Neuronal stem cell (in vitro differentiated cells): ENCODE data around the gene TXNDC11.

Experiments used
- DNase-seq: peaks from one replicate; pipeline ENCODE4 v3.0.0-alpha.2; 2013; ENCODE audit warnings: low spot score
- H2AFZ ChIP-seq: one replicate; pipeline ENCODE4 v1.6.1; 2013; ENCODE audit warnings: mild to moderate bottlenecking, low read length, inconsistent platforms
- H2AK5ac ChIP-seq: 2 replicates; pipeline ENCODE4 v1.6.1; 2013; ENCODE audit warnings: low read depth, mild to moderate bottlenecking, inconsistent platforms, low read length, moderate library complexity, mixed read lengths
- H2BK120ac ChIP-seq: 2 replicates; pipeline ENCODE4 v1.6.1; 2013; ENCODE audit warnings: low read depth, mild to moderate bottlenecking, inconsistent platforms, low read length, moderate library complexity, mixed read lengths
- H2BK12ac ChIP-seq: one replicate; pipeline ENCODE4 v1.6.1; 2013; ENCODE audit warnings: low read length, inconsistent platforms
- H2BK15ac ChIP-seq: 2 replicates; pipeline ENCODE4 v1.6.1; 2013; ENCODE audit warnings: mild to moderate bottlenecking, low read length, inconsistent platforms, mixed read lengths
- H2BK5ac ChIP-seq: one replicate; pipeline ENCODE4 v1.6.1; 2013; ENCODE audit warnings: inconsistent platforms, mild to moderate bottlenecking, low read length, moderate library complexity
- H3K14ac ChIP-seq: one replicate; pipeline ENCODE4 v1.6.1; 2013; ENCODE audit warnings: low read length, inconsistent platforms
- H3K18ac ChIP-seq: 2 replicates; pipeline ENCODE4 v1.6.1; 2013; ENCODE audit warnings: low read length, inconsistent platforms
- H3K23ac ChIP-seq: 2 replicates; pipeline ENCODE4 v1.6.1; 2013; ENCODE audit warnings: low read depth, mild to moderate bottlenecking, mixed read lengths, low read length, inconsistent platforms; ENCODE audit not compliant: poor library complexity
- H3K27ac ChIP-seq: replicated peaks from 3 replicates; pipeline ENCODE4 v1.5.1; 2013; ENCODE audit warnings: low read length, inconsistent platforms
- H3K27me3 ChIP-seq, 3 experiments: 2 replicates each; pipeline ENCODE4 v1.6.1; 2013; ENCODE audit warnings: low read length in 3 of 3, mild to moderate bottlenecking in 2 of 3, inconsistent platforms in 1 of 3, low read depth in 1 of 3, mixed read lengths in 1 of 3, moderate library complexity in 1 of 3; ENCODE audit not compliant: control insufficient read depth in 3 of 3, insufficient read depth in 3 of 3
- H3K36me3 ChIP-seq, 2 donors: replicated peaks in 1 of 2; 2 replicates each; pipeline ENCODE4 v1.6.1; 2013; ENCODE audit warnings: low read length in 2 of 2; ENCODE audit not compliant: control insufficient read depth in 2 of 2, insufficient read depth in 2 of 2
- H3K4ac ChIP-seq: 2 replicates; pipeline ENCODE4 v1.6.1; 2013; ENCODE audit warnings: inconsistent platforms, mild to moderate bottlenecking, low read length, moderate library complexity
- H3K4me1 ChIP-seq, 2 donors: 1 replicate in 1 of 2; 2 replicates in 1 of 2; pipeline ENCODE4 v1.6.1; 2013; ENCODE audit warnings: low read length in 2 of 2, low read depth in 1 of 2; ENCODE audit not compliant: control insufficient read depth in 2 of 2, insufficient read depth in 1 of 2
- H3K4me2 ChIP-seq: one replicate; pipeline ENCODE4 v1.6.1; 2013; ENCODE audit warnings: mild to moderate bottlenecking, low read length, inconsistent platforms; ENCODE audit not compliant: insufficient read depth, poor library complexity, severe bottlenecking
- H3K4me3 ChIP-seq, 2 donors: 2 replicates each; pipeline ENCODE4 v1.5.1; 2013; ENCODE audit warnings: low read length in 2 of 2, mild to moderate bottlenecking in 2 of 2, inconsistent platforms in 1 of 2, moderate library complexity in 1 of 2
- H3K79me1 ChIP-seq: one replicate; pipeline ENCODE4 v1.6.1; 2013; ENCODE audit warnings: low read depth, mild to moderate bottlenecking, inconsistent platforms, low read length, moderate library complexity
- H3K9ac ChIP-seq: one replicate; pipeline ENCODE4 v1.6.1; 2013; ENCODE audit warnings: mild to moderate bottlenecking, low read depth, low read length, inconsistent platforms; ENCODE audit not compliant: poor library complexity
- H3K9me3 ChIP-seq, 2 donors: replicated peaks in 1 of 2; 2 replicates each; pipeline versions ENCODE3 to v1.6.1; 2013; ENCODE audit warnings: low read length in 2 of 2, mild to moderate bottlenecking in 2 of 2, inconsistent platforms in 1 of 2, low read depth in 1 of 2, mixed read lengths in 1 of 2, moderate library complexity in 1 of 2; ENCODE audit not compliant: control insufficient read depth in 2 of 2, insufficient read depth in 1 of 2
- H4K8ac ChIP-seq: one replicate; pipeline ENCODE4 v1.6.1; 2013; ENCODE audit warnings: low read depth, mild to moderate bottlenecking, inconsistent platforms, low read length, moderate library complexity
- H4K91ac ChIP-seq: one replicate; pipeline ENCODE4 v1.6.1; 2013; ENCODE audit warnings: low read length, low read depth, mild to moderate bottlenecking, inconsistent platforms; ENCODE audit not compliant: poor library complexity
- WGBS, 2 donors: extraction: QIAGEN DNeasy Blood & Tissue Kit; methylation state at CpG; one replicate each; pipeline ENCODE4 v1.1.7; 2013; ENCODE audit warnings: missing lambda C conversion rate in 2 of 2, mixed read lengths in 1 of 2; ENCODE audit not compliant: insufficient read length in 2 of 2, insufficient replicate concordance in 1 of 2; ENCODE audit errors: extremely low coverage in 2 of 2; 5-methylcytosine and 5-hydroxymethylcytosine counted together

Gene TXNDC11

GRCh38 chr16:11734025-11734652, 8.5 kb downstream of the TXNDC11 start:
- Histone ChIP-seq H3K9ac (no peak overlapping the region), H2AK5ac (no peak overlapping the region), H3K4me2 (no peak overlapping the region), H3K4me1 (no peaks in the 10 kb centered on the region), H3K4ac (no peak overlapping the region), H3K4me3 (no peak overlapping the region), H2BK120ac (no peak overlapping the region), H3K18ac (no peak overlapping the region), H2BK15ac (no peak overlapping the region), H3K79me1 (peaks cover 3% of the 10 kb centered on the region), H4K91ac (no peak overlapping the region), H3K9me3 (peaks cover 0 to 3% of the 10 kb centered on the region in 2 donors), H3K27me3 (no peaks in the 10 kb centered on the region), H3K27ac (no peak overlapping the region), H2AFZ (no peak overlapping the region), H2BK12ac (no peak overlapping the region), H4K8ac (no peak overlapping the region), H3K23ac (no peak overlapping the region), H3K36me3 (peaks cover 10 to 93% of the 10 kb centered on the region in 2 donors), H3K14ac (no peak overlapping the region), H2BK5ac (no peak overlapping the region)
- DNase-seq: no peak
- WGBS, 2 donors: no CpG with 5 or more reads among the region's 3 CpGs

- no peak overlapping the region for H3K18ac ChIP-seq
- no peak overlapping the region for H2AK5ac ChIP-seq
- H4K91ac ChIP-seq: no peak overlapping the region
- no peak overlapping the region for H2BK15ac ChIP-seq
- H3K4me1 ChIP-seq: no peaks in the 10 kb centered on the region
- no peak overlapping the region for H3K23ac ChIP-seq
- no peaks in the 10 kb centered on the region for H3K27me3 ChIP-seq
- no peak overlapping the region for H2BK5ac ChIP-seq
- H3K79me1 ChIP-seq: no peaks in the 10 kb centered on the region
- H3K9me3 ChIP-seq: no peaks in the 10 kb centered on the region
- H3K9ac ChIP-seq: no peak overlapping the region
- H4K8ac ChIP-seq: no peak overlapping the region
- WGBS, 2 donors: no CpG with 5 or more reads among the region's 3 CpGs
- H2AFZ ChIP-seq: no peak overlapping the region
- H2BK120ac ChIP-seq: no peak overlapping the region
- H3K36me3 ChIP-seq: peaks cover 9 to 97% of the 10 kb centered on the region in 2 donors
- H2BK12ac ChIP-seq: no peak overlapping the region
- no peak for DNase-seq
- no peak overlapping the region for H3K14ac ChIP-seq
- no peak overlapping the region for H3K4me3 ChIP-seq
- H3K4ac ChIP-seq: no peak overlapping the region
- H3K27ac ChIP-seq: no peak overlapping the region
- H3K4me2 ChIP-seq: no peak overlapping the region
These were observed 11.4 kb downstream of the TXNDC11 start for GRCh38 chr16:11731222-11731621.

GRCh38 chr16:11729787-11730186, 12.9 kb downstream of the TXNDC11 start:
- no CpG with 5 or more reads among the region's 3 CpGs for WGBS, 2 donors
- H3K4me1 ChIP-seq: no peaks in the 10 kb centered on the region
- H3K36me3 ChIP-seq: peaks cover 4 to 96% of the 10 kb centered on the region in 2 donors

GRCh38 chr16:11727796-11728543, 14.7 kb downstream of the TXNDC11 start:
- H3K9me3 ChIP-seq: no peaks in the 10 kb centered on the region

More at GRCh38 chr16:11729787-11730186, 12.9 kb downstream of the TXNDC11 start:
- no peak overlapping the region for H2BK12ac ChIP-seq
- H2BK15ac ChIP-seq: no peak overlapping the region
- no peak overlapping the region for H3K14ac ChIP-seq
- no peak overlapping the region for H3K18ac ChIP-seq
- H2AK5ac ChIP-seq: no peak overlapping the region
- H2AFZ ChIP-seq: no peak overlapping the region
- H4K91ac ChIP-seq: no peak overlapping the region
- no peak for DNase-seq
- no peaks in the 10 kb centered on the region for H3K9me3 ChIP-seq
- H4K8ac ChIP-seq: no peak overlapping the region
- H2BK5ac ChIP-seq: no peak overlapping the region
- H3K9ac ChIP-seq: no peak overlapping the region
- H3K23ac ChIP-seq: no peak overlapping the region
- no peak overlapping the region for H3K4me2 ChIP-seq
- H2BK120ac ChIP-seq: no peak overlapping the region
- no peak overlapping the region for H3K27ac ChIP-seq
- H3K4me3 ChIP-seq: no peak overlapping the region
- H3K27me3 ChIP-seq: no peaks in the 10 kb centered on the region
- H3K79me1 ChIP-seq: no peaks in the 10 kb centered on the region
- no peak overlapping the region for H3K4ac ChIP-seq

More at GRCh38 chr16:11727796-11728543, 14.7 kb downstream of the TXNDC11 start:
- Histone ChIP-seq H2AFZ (no peak overlapping the region), H3K18ac (no peak overlapping the region), H2BK5ac (no peak overlapping the region), H2BK12ac (no peak overlapping the region), H3K27ac (no peak overlapping the region), H2BK15ac (no peak overlapping the region), H3K4ac (no peak overlapping the region), H3K36me3 (peaks cover 2 to 93% of the 10 kb centered on the region in 2 donors), H2AK5ac (no peak overlapping the region), H2BK120ac (no peak overlapping the region), H3K4me3 (no peak overlapping the region), H3K4me2 (no peak overlapping the region), H3K9ac (no peak overlapping the region), H4K91ac (no peak overlapping the region), H3K27me3 (no peaks in the 10 kb centered on the region), H3K4me1 (no peaks in the 10 kb centered on the region), H3K23ac (no peak overlapping the region), H3K14ac (no peak overlapping the region), H3K79me1 (no peaks in the 10 kb centered on the region), H4K8ac (no peak overlapping the region)
- no CpG with 5 or more reads among the region's 4 CpGs for WGBS, 2 donors
- no peak for DNase-seq
